H9 (cell line): ENCODE measurements around the gene AKIP1. TPM values are rescaled to one million over a fixed set of nuclear protein-coding genes. Genes with fewer than 3 reads are reported as not detected.

ENCODE experiments used
- DNase-seq: peaks from one replicate; pipeline ENCODE4 v3.0.0-alpha.2; 2017
- H2AFZ ChIP-seq: one replicate; pipeline ENCODE4 v1.6.1; 2013; ENCODE audit warnings: mild to moderate bottlenecking, low read length, control low read depth, moderate library complexity
- H2AK5ac ChIP-seq: 2 replicates; pipeline ENCODE4 v1.6.1; 2013; ENCODE audit warnings: low read length, control low read depth, mixed read lengths; ENCODE audit not compliant: insufficient read length
- H2BK120ac ChIP-seq: one replicate; pipeline ENCODE4 v1.6.1; 2013; ENCODE audit warnings: low read depth, mild to moderate bottlenecking, low read length, control low read depth, inconsistent platforms; ENCODE audit not compliant: poor library complexity, severe bottlenecking
- H2BK12ac ChIP-seq: 2 replicates; pipeline ENCODE4 v1.6.1; 2013; ENCODE audit warnings: low read length, control low read depth, mixed read lengths, low read depth; ENCODE audit not compliant: insufficient read length
- H2BK15ac ChIP-seq: 2 replicates; pipeline ENCODE4 v1.6.1; 2013; ENCODE audit warnings: low read depth, low read length, control low read depth
- H2BK20ac ChIP-seq: one replicate; pipeline ENCODE4 v1.6.1; 2013; ENCODE audit warnings: low read depth, mild to moderate bottlenecking, low read length, control low read depth, inconsistent platforms; ENCODE audit not compliant: poor library complexity, severe bottlenecking
- H2BK5ac ChIP-seq: 2 replicates; pipeline ENCODE4 v1.6.1; 2013; ENCODE audit warnings: low read length, control low read depth, mixed read lengths; ENCODE audit not compliant: insufficient read length
- H3K14ac ChIP-seq: 2 replicates; pipeline ENCODE4 v1.6.1; 2013; ENCODE audit warnings: low read length, control low read depth; ENCODE audit not compliant: insufficient read depth
- H3K18ac ChIP-seq: 2 replicates; pipeline ENCODE4 v1.6.1; 2013; ENCODE audit warnings: low read depth, mild to moderate bottlenecking, mixed read lengths, low read length, control low read depth; ENCODE audit not compliant: insufficient read length
- H3K23ac ChIP-seq: 2 replicates; pipeline ENCODE4 v1.6.1; 2013; ENCODE audit warnings: low read length, control low read depth, mixed read lengths, low read depth; ENCODE audit not compliant: insufficient read length
- H3K23me2 ChIP-seq: 2 replicates; pipeline ENCODE4 v1.6.1; 2013; ENCODE audit warnings: low read depth, mild to moderate bottlenecking, mixed read lengths, low read length, control low read depth; ENCODE audit not compliant: insufficient read length, poor library complexity, severe bottlenecking
- H3K27ac ChIP-seq: 2 replicates; pipeline ENCODE4 v1.5.1; 2013; ENCODE audit warnings: low read length, control low read depth, mixed read lengths, low read depth; ENCODE audit not compliant: insufficient read length
- H3K27me3 ChIP-seq: 2 replicates; pipeline ENCODE4 v1.6.1; 2013; ENCODE audit warnings: low read length, control low read depth, inconsistent platforms; ENCODE audit not compliant: insufficient read depth
- H3K4ac ChIP-seq: 2 replicates; pipeline ENCODE4 v1.6.1; 2013; ENCODE audit warnings: low read depth, mild to moderate bottlenecking, control low read depth, inconsistent platforms, low read length, moderate library complexity
- H3K4me1 ChIP-seq: 2 replicates; pipeline ENCODE4 v1.6.1; 2013; ENCODE audit warnings: low read length, control low read depth, inconsistent platforms; ENCODE audit not compliant: insufficient read depth
- H3K4me2 ChIP-seq: 2 replicates; pipeline ENCODE4 v1.6.1; 2013; ENCODE audit warnings: low read length, control low read depth, mixed read lengths; ENCODE audit not compliant: insufficient read length, insufficient read depth
- H3K56ac ChIP-seq: 2 replicates; pipeline ENCODE4 v1.6.1; 2013; ENCODE audit warnings: low read depth, mild to moderate bottlenecking, mixed read lengths, low read length, control low read depth; ENCODE audit not compliant: insufficient read length
- H3K79me1 ChIP-seq: 2 replicates; pipeline ENCODE4 v1.6.1; 2013; ENCODE audit warnings: low read depth, mild to moderate bottlenecking, moderate library complexity, low read length, control low read depth, inconsistent platforms; ENCODE audit not compliant: insufficient read depth, poor library complexity, severe bottlenecking
- H3K79me2 ChIP-seq: 2 replicates; pipeline ENCODE4 v1.6.1; 2013; ENCODE audit warnings: low read length, control low read depth, inconsistent platforms; ENCODE audit not compliant: insufficient read depth
- H3K9ac ChIP-seq: 2 replicates; pipeline ENCODE4 v1.6.1; 2013; ENCODE audit warnings: low read length, control low read depth, mixed read lengths; ENCODE audit not compliant: insufficient read length; ENCODE audit errors: extremely low read depth
- H3K9me3 ChIP-seq: one replicate; pipeline ENCODE4 v1.6.1; 2013; ENCODE audit warnings: low read depth, low read length, inconsistent platforms; ENCODE audit not compliant: control insufficient read depth
- H3T11ph ChIP-seq: one replicate; pipeline ENCODE4 v1.6.1; 2013; ENCODE audit warnings: mild to moderate bottlenecking, low read length, control low read depth, inconsistent platforms
- H4K20me1 ChIP-seq: one replicate; pipeline ENCODE4 v1.6.1; 2013; ENCODE audit not compliant: control insufficient read depth, insufficient read length, insufficient read depth
- H4K5ac ChIP-seq: 2 replicates; pipeline ENCODE4 v1.6.1; 2013; ENCODE audit warnings: low read depth, mild to moderate bottlenecking, mixed read lengths, low read length, control low read depth; ENCODE audit not compliant: insufficient read length
- H4K8ac ChIP-seq: replicated peaks from 2 replicates; pipeline ENCODE4 v1.6.1; 2013; ENCODE audit warnings: low read length, control low read depth, mixed read lengths, low read depth; ENCODE audit not compliant: insufficient read length
- H4K91ac ChIP-seq: 2 replicates; pipeline ENCODE4 v1.6.1; 2013; ENCODE audit warnings: low read depth, mild to moderate bottlenecking, moderate library complexity, mixed read lengths, low read length, control low read depth; ENCODE audit not compliant: insufficient read length
- H3K27ac Mint-ChIP-seq, 3 experiments: 2 replicates in 2 of 3; 3 replicates in 1 of 3; pipeline ENCODE4 v1.8.0; 2020 to 2021; ENCODE audit warnings: mixed read lengths in 3 of 3, mild to moderate bottlenecking in 1 of 3, moderate library complexity in 1 of 3
- H3K27me3 Mint-ChIP-seq: 2 replicates; pipeline ENCODE4 v1.8.0; 2021; ENCODE audit warnings: low read depth, mild to moderate bottlenecking, moderate library complexity, mixed read lengths
- H3K36me3 Mint-ChIP-seq, 3 experiments: 2 replicates in 2 of 3; 3 replicates in 1 of 3; pipeline ENCODE4 v1.8.0; 2020 to 2021; ENCODE audit warnings: low read depth in 3 of 3, mixed read lengths in 3 of 3; ENCODE audit not compliant: insufficient read depth in 1 of 3
- H3K4me1 Mint-ChIP-seq, 2 experiments: 2 replicates each; pipeline ENCODE4 v1.8.0; 2020; ENCODE audit warnings: mixed read lengths in 2 of 2
- H3K4me3 Mint-ChIP-seq, 2 experiments: 2 replicates in 1 of 2; 3 replicates in 1 of 2; pipeline ENCODE4 v1.8.0; 2020 to 2021; ENCODE audit warnings: mild to moderate bottlenecking in 2 of 2, mixed read lengths in 2 of 2, moderate library complexity in 1 of 2
- H3K9me3 Mint-ChIP-seq, 2 experiments: 2 replicates in 1 of 2; 3 replicates in 1 of 2; pipeline ENCODE4 v1.8.0; 2020; ENCODE audit warnings: mild to moderate bottlenecking in 2 of 2, mixed read lengths in 2 of 2, moderate library complexity in 1 of 2
- WGBS: extraction: QIAGEN DNeasy Blood & Tissue Kit; methylation state at CpG from one replicate; pipeline ENCODE4 v1.1.7; 2013; ENCODE audit warnings: missing lambda C conversion rate, low lambda C conversion rate, mixed read lengths; ENCODE audit not compliant: insufficient read length; ENCODE audit errors: extremely low coverage; 5-methylcytosine and 5-hydroxymethylcytosine counted together
- total RNA-seq: library from RNA; stranded (reverse); gene quantifications from 2 replicates; pipeline ENCODE4 v1.2.1, GENCODE V29; 2021
- TF ChIP-seq, protein P1 (sequence below): fragments of 200-600 bp; sonication (generic); conservative IDR thresholded peaks from 3 replicates; pipeline ENCODE4 v1.8.0; 2021; ENCODE audit warnings: antibody characterized with exemption, mild to moderate bottlenecking

AKIP1 gene
- total RNA-seq, 1 experiment from 2014 or later: 21.0 TPM

DNA sequence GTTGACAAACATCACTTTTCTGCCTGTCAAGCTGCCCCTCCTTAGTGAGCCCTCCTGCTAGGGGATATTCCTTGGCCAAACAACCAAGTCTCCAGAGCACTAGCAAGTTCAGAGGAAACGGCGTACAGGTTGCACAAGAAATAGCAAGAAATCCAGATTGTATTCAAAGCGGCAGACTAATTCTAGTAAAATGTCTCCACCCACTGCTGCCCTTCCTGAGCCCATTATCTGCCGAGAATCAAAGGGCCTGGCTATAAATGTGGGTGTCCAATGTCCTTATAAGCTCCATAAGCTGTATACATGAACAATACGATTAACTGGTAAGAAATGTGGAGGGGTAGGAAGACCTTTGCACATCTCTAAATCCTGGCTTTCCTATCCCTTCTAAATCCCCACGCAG is 44.0 kb upstream of the AKIP1 start:
- Histone ChIP-seq H3K9ac (no peak overlapping the region), H3K9me3 (no peaks in the 10 kb centered on the region), H4K5ac (no peak overlapping the region), H2AK5ac (no peak overlapping the region), H3K18ac (no peak overlapping the region), H3K23me2 (peaks cover 6% of the 10 kb centered on the region), H4K20me1 (no peaks in the 10 kb centered on the region), H3K79me2 (no peaks in the 10 kb centered on the region), H2BK12ac (no peak overlapping the region), H2BK120ac (no peak overlapping the region), H3K27ac (no peak overlapping the region), H3T11ph (no peak overlapping the region), H2BK20ac (no peak overlapping the region), H2BK15ac (no peak overlapping the region), H4K91ac (no peak overlapping the region), H3K56ac (no peak overlapping the region), H3K4me2 (no peak overlapping the region), H3K79me1 (no peaks in the 10 kb centered on the region), H3K4ac (no peak overlapping the region), H2AFZ (no peak overlapping the region), H3K23ac (no peak overlapping the region), H3K14ac (no peak overlapping the region), H3K27me3 (no peaks in the 10 kb centered on the region), H4K8ac (no peak overlapping the region), H2BK5ac (no peak overlapping the region), H3K4me1 (no peaks in the 10 kb centered on the region; the same call in 1 of the 2 replicates)
- Mint-ChIP-seq H3K27ac (peak overlapping the region in 1 of 3 experiments; percentile 59; a peak in 1 of 7 replicates), H3K4me3 (no peak overlapping the region), H3K9me3 (no peaks in the 10 kb centered on the region), H3K4me1 (peaks cover 33 to 35% of the 10 kb centered on the region in 2 experiments), H3K36me3 (peaks cover 0 to 2% (median 0%) of the 10 kb centered on the region in 3 experiments; a peak in 1 of 7 replicates), H3K27me3 (peaks cover 5% of the 10 kb centered on the region; the same call in 1 of the 2 replicates)
- TF ChIP-seq, protein P1, sequence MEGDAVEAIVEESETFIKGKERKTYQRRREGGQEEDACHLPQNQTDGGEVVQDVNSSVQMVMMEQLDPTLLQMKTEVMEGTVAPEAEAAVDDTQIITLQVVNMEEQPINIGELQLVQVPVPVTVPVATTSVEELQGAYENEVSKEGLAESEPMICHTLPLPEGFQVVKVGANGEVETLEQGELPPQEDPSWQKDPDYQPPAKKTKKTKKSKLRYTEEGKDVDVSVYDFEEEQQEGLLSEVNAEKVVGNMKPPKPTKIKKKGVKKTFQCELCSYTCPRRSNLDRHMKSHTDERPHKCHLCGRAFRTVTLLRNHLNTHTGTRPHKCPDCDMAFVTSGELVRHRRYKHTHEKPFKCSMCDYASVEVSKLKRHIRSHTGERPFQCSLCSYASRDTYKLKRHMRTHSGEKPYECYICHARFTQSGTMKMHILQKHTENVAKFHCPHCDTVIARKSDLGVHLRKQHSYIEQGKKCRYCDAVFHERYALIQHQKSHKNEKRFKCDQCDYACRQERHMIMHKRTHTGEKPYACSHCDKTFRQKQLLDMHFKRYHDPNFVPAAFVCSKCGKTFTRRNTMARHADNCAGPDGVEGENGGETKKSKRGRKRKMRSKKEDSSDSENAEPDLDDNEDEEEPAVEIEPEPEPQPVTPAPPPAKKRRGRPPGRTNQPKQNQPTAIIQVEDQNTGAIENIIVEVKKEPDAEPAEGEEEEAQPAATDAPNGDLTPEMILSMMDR: no peak
- WGBS: no CpG with 5 or more reads among the region's 6 CpGs
- DNase-seq: no peak
